ENCODE results near the gene ATRNL1. TPM values are rescaled to one million over a fixed set of nuclear protein-coding genes. Genes with fewer than 3 reads are reported as not detected.

The ATRNL1 gene
- total RNA-seq, 4 donors from 2014 or later: 3.5 to 27.2 (median 4.1) TPM

GRCh38 chr10:115883372-115883771 lies 790.2 kb downstream of the ATRNL1 start:
- Histone ChIP-seq H3K9me3 (no peaks in the 10 kb centered on the region), H3K27me3 (no peaks in the 10 kb centered on the region), H3K4me1 (no peaks in the 10 kb centered on the region), H3K36me3 (no peaks in the 10 kb centered on the region), H3K27ac (no peak overlapping the region), H3K4me3 (no peak overlapping the region)
- DNase-seq: no peak
- no peak for TF ChIP-seq POLR2A (IDR thresholded peaks at IDR 0.05)
- no peak for TF ChIP-seq CTCF (IDR thresholded peaks at IDR 0.05)

- Histone ChIP-seq H3K4me3 (no peak overlapping the region), H3K9me3 (no peaks in the 10 kb centered on the region), H3K27ac (no peak overlapping the region), H3K4me1 (no peaks in the 10 kb centered on the region), H3K36me3 (no peaks in the 10 kb centered on the region), H3K27me3 (no peaks in the 10 kb centered on the region)
- no peak for DNase-seq
- TF ChIP-seq CTCF (IDR thresholded peaks at IDR 0.05) (no peak), POLR2A (IDR thresholded peaks at IDR 0.05) (no peak)
These were observed 791.2 kb downstream of the ATRNL1 start for GRCh38 chr10:115884331-115884730.

GRCh38 chr10:115895166-115895565 lies 802.0 kb downstream of the ATRNL1 start:
- Histone ChIP-seq H3K27me3 (no peaks in the 10 kb centered on the region), H3K36me3 (no peaks in the 10 kb centered on the region), H3K4me3 (no peak overlapping the region), H3K4me1 (no peaks in the 10 kb centered on the region), H3K9me3 (no peaks in the 10 kb centered on the region), H3K27ac (no peak overlapping the region)
- DNase-seq: no peak
- no peak for TF ChIP-seq CTCF (IDR thresholded peaks at IDR 0.05)
- TF ChIP-seq POLR2A (IDR thresholded peaks at IDR 0.05): no peak

- no peaks in the 10 kb centered on the region for H3K36me3 ChIP-seq
These were observed 805.1 kb downstream of the ATRNL1 start for GRCh38 chr10:115898242-115898641.

GRCh38 chr10:115902596-115902995 lies 809.4 kb downstream of the ATRNL1 start:
- no peaks in the 10 kb centered on the region for H3K27me3 ChIP-seq
- H3K36me3 ChIP-seq: no peaks in the 10 kb centered on the region
- no peak for DNase-seq
- H3K9me3 ChIP-seq: no peaks in the 10 kb centered on the region
- H3K27ac ChIP-seq: no peak overlapping the region
- no peak for TF ChIP-seq CTCF (IDR thresholded peaks at IDR 0.05)
- no peak for TF ChIP-seq POLR2A (IDR thresholded peaks at IDR 0.05)
- no peaks in the 10 kb centered on the region for H3K4me1 ChIP-seq
- no peak overlapping the region for H3K4me3 ChIP-seq

More at GRCh38 chr10:115898242-115898641, 805.1 kb downstream of the ATRNL1 start:
- no peak overlapping the region for H3K4me3 ChIP-seq
- DNase-seq: no peak
- no peaks in the 10 kb centered on the region for H3K27me3 ChIP-seq
- no peaks in the 10 kb centered on the region for H3K9me3 ChIP-seq
- no peak for TF ChIP-seq CTCF (IDR thresholded peaks at IDR 0.05)
- TF ChIP-seq POLR2A (IDR thresholded peaks at IDR 0.05): no peak
- H3K4me1 ChIP-seq: no peaks in the 10 kb centered on the region
- H3K27ac ChIP-seq: no peak overlapping the region

GRCh38 chr10:115903207-115903606 lies 810.0 kb downstream of the ATRNL1 start:
- H3K9me3 ChIP-seq: no peaks in the 10 kb centered on the region
- H3K4me3 ChIP-seq: no peak overlapping the region
- no peak overlapping the region for H3K27ac ChIP-seq
- TF ChIP-seq CTCF (IDR thresholded peaks at IDR 0.05): no peak
- TF ChIP-seq POLR2A (IDR thresholded peaks at IDR 0.05): no peak
- H3K4me1 ChIP-seq: no peaks in the 10 kb centered on the region
- no peaks in the 10 kb centered on the region for H3K27me3 ChIP-seq
- H3K36me3 ChIP-seq: no peaks in the 10 kb centered on the region
- DNase-seq: no peak

All from Peyer's patch (tissue), 4 donors.